ENCODE measurements around the gene CSMD2.

DNA sequence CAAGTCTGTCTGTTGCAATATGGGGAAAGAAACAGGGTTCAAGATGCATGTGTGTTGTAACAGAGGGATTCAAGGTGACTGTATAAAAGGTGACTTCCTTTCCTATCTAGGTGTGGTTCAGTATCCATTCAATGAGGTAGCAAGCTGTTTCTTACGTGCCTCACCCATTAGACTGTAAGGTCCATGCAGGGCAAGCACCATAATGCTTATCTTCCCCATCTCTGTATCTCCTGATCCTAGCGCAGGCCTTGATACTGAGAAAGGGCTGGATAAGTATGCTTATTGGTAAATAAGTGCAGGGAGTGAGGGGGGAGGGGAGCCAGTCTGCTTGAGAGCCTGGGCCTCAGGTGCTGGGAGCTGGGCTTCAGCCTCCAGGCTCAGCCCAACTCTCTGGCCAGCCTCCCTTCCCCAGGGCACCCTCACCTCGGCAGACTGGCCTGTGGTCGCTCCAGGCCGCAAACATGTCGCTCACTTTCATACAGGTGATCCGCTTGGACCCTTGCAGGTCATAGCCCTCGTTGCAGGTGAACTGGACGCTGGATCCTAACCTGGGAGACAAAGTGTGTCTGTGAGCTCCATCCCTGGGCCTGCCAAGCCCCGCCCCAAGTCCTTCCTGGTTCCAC, 345.6 kb downstream of the CSMD2 start:
- TF ChIP-seq CTCF (conservative IDR thresholded peaks at IDR 0.05; ENCODE audit: low read depth, low read length) (no peak), SMC3 (IDR thresholded peaks at IDR 0.05; ENCODE audit: low read depth, low read length) (no peak), MAZ (IDR thresholded peaks at IDR 0.05; ENCODE audit: borderline replicate concordance, low read depth, low read length) (no peak), POLR2A (IDR thresholded peaks at IDR 0.05; ENCODE audit: low read depth, low read length) (no peak), MXI1 (IDR thresholded peaks at IDR 0.05; ENCODE audit: borderline replicate concordance, low read depth, low read length) (no peak), USF2 (IDR thresholded peaks at IDR 0.05; ENCODE audit: low read depth, low read length) (no peak), RAD21 (IDR thresholded peaks at IDR 0.05; ENCODE audit: low read length) (no peak), MAFK (IDR thresholded peaks at IDR 0.05; ENCODE audit: low read depth, low read length) (no peak)
